NAMALWA (cell line): ENCODE data around the gene SARNP.

Experiments used
- DNase-seq: peaks from one replicate; pipeline ENCODE4 v3.0.0-alpha.2; 2015; ENCODE audit warnings: low spot score

Gene SARNP

GRCh38 chr12:55742719-55743405 is 74.7 kb downstream of the SARNP start, which contains the start of gene GDF11:
Gene GDF11 (plus strand): TSS chr12:55743122. CDS start chr12:55743317, 195 bp downstream.
- peak; percentile 70 for DNase-seq

DNA sequence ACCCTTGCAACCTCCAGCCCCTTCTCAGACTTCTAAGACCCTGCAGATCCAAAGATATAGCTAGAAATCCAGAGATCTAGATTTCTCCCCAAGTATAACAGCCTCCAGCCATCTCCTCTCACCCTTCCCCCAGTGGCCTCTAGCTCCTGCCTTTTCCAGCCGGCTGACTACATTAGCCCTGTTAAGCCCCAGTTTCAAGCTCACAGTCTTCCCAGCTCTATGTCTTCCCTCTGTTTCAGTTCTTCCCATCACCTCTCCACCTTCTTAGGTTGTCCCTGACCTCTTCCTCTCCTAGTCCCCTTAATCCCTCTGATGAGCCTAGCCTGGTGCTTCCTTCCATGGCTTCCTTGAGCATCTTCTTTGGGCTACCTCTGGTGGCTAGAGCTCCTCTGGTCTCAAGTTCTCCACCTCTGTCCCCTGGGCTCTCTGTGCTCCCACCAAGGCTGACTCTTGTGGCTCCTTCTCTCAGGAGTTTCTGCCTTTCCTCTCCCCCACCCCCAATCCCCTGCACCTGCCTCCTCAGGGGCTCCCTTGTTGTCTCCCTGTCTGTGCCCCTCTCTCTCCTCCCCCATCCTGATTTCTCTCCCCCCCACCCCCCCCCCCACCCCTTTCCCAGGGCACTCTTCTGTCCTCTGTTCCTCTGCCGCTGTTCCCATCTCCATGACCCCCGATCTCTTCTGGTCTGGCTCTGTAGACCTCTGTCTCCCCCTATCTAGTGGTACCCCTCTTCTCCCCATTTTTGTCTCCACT is 75.4 kb downstream of the SARNP start:
- no peak for DNase-seq

GRCh38 chr12:55739025-55739378 is 78.5 kb downstream of the SARNP start:
- no peak for DNase-seq

- peak; percentile 95 for DNase-seq
Measured at GRCh38 chr12:55738123-55739024, 79.2 kb downstream of the SARNP start.

DNA sequence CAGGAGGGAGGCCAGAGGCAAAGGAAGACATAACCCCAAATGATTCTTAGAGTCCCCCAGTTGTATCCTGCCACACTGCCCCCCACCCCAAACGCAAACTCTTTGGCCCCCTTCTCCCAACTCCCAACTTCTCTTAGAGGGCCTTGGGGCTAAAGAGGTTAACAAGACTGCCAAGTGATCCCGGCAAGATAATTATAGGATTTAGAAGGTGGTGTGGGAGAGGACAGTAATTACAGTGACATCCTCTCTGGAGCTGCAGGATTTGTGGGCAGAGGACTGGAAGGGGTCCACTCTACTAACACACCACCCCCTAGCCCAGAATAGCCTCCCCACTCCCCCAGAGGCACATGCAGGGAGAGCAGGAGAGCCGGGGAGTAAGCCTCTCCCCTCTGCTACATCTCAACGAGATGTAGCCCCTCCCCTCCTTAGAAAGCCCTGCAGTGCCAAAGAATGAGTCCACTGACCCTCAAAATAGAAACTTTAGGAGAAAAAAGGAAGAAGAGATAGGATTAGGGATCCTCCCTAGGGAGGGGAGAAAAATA is 79.9 kb downstream of the SARNP start:
- DNase-seq, result peak; percentile 53

- DNase-seq, result peak; percentile 65
Measured at GRCh38 chr12:55736780-55737580, 80.5 kb downstream of the SARNP start.

GRCh38 chr12:55736076-55736475 is 81.4 kb downstream of the SARNP start:
- DNase-seq, result no peak

DNA sequence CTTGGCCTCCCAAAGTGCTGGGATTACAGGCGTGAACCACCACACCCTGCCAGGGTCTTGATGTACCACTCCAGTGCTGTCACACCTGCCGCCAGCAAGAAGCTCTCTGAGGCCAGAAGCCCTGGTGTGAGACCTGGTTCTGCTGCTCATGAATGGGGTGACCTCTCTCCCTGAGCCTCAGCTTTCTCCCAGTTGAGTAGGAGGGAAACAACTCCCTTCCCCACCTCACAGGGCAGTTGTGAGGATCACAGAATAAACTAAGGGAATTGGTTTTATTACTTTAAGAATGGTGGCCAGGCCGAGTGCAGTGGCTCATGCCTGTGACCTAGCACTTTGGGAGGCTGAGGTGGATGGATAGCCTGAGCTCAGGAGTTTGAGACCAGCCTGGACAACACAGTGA is 82.9 kb downstream of the SARNP start:
- no peak for DNase-seq

GRCh38 chr12:55733858-55734257 is 83.7 kb downstream of the SARNP start:
- DNase-seq, result no peak

- DNase-seq, result no peak
Measured at GRCh38 chr12:55733021-55733555, 84.4 kb downstream of the SARNP start.

- DNase-seq, result no peak
Measured at GRCh38 chr12:55732288-55732687, 85.2 kb downstream of the SARNP start.

DNA sequence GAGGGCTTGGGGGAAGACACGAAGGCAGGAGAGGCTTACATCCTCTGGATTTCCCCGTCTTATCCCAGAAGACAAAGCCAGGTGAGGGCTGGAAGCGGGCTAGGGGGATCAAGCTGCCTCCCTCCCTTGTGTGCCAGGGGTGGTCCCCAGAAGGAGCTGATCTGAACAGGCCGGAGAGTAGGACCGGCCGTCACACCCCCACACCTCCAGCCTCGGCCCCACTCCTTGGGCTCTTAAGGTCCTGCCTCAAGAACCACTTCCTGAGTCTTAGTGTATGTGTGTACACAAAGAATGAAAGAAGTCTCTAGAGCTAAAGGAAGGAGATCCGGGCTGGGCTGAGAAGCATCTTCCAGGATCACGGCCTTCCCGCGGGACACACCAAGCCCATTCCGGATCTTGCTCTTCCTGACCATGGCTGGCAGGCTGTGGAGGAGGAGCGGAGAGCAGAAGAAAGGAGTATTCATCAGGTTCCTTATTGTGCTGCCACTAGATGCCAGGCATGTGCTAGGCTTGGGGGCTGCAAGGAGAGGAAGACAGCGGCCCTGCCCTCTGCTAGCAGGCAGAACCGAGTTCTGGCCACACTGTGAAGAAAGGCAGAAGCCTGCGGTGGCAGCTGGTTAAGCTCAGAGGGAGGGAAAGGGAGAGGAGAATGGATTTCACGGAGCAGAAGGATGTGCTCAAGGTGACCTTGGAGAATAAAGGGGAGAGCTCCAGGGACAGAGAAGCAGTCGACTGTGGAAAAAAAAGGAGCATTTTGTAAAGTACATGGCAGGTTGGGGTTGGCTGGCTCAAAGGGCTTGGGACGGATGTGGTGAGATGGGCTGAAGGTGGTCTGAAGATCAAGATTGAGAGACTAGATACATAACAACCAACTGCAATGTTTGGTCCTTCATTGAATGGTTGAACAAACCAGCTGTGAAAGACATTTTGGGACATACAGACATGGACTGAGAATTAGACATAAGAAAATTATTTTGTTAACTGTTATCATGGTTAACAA is 87.4 kb downstream of the SARNP start:
- peak; percentile 69 for DNase-seq

DNA sequence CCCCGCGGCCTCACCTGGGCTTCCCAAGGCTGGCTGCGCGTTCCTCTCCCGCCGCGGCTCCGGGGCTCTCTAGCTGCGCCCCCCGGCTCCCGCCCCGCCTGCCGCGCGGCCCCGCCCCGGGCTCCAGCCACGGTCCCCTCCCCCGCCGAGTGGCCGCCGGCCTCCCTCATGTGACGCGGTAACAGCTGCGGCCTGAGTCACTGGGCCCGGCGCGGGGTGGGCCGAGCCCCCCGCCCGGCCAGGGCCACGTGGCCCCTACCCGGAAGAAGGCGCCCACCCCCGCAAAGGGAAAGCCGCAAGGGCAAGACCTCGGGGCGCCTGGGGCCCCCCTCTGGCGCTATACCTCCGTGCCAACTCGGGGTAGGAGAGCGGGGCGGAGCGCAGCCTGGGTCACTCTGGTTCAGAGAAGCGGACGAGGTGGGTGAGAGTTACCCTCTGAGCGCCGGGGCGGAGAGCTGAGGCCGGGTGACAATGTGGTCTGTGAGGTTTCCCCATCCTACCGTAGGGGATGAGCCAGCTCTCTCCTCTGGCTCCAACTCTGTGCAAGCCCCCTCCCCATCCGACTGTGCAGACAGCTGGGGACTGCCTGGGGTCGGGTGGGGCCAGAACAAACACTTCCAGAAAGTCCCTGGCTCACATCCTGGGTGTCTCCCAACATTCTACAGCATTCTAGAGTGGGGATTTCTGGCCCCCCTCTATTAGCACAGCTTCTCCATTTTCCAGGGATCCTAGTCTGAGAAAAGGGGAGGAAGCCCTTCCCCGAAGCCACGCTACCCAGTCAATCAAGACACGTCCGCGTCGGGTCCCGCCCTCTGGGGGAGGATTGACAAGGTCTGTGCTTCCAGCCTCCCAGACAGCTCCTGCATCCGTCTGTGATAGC is 88.3 kb downstream of the SARNP start, which contains the start of gene CD63:
Gene CD63 (minus strand): TSS at position 71 of the 880 bp plus-strand sequence. CDS start 668 bp downstream, outside the sequence.
- DNase-seq, result peak; percentile 74

GRCh38 chr12:55728186-55728938 is 89.2 kb downstream of the SARNP start:
- DNase-seq, result no peak

DNA sequence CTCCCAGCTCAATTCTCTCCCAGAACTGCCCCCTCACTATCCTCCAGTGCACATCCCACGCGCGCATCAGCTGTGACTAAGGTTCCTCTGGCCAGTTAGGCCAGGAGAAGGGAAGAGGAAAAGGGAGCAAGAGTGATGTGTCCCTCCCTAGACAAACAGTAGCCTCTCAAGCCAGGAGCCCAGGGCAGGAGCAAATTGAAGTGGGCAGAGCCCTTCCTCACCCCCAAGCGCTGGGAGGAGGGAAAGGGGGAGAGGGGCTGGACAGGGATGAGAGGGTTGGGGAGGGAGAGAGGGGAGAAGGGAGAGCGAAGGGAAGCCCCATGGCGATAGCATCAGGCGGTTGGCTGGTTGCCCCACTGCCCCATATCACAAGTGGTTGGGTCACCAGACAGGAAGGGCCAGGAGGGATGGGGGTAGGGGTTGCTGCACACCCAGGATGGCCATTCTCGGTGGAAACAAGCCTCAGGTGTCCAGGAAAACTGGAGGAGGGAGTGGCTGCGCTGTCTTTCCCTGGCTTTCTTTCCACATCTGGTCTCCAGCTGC is 89.8 kb downstream of the SARNP start:
- no peak for DNase-seq

DNA sequence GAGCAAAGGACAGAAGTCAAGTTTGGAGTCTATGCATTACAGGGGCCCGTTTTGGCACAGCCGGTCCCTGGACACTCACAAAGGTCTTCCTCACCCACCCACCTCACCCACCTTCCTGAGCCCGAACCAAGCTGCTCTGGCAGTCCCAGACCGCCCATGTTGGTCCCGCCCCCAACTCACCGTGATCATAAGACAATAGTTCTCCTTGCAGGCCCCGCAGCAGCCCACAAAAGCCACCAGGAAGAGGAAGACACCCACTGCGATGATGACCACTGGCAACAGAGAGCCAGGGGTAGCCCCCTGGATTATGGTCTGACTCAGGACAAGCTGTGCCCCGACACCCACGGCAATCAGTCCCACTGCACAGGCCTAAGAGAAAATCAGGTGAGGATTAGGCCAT is 90.6 kb downstream of the SARNP start:
- DNase-seq, result no peak

DNA sequence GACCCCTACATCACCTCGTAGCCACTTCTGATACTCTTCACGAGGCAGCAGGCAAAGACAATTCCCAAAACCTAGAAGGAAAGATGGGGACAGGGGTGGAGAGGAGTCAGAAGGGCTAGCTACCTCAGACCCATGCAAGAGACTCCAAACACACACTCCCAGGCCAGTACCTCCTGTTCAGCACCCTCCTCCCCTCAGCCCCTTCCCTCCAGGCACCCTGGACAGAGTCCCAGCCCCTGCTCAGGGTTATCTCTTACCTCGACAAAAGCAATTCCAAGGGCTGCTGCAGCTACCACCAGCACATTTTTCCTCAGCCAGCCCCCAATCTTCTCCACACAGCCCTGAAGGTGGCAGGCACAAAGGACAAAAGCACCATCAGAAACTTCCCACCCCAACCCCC is 92.0 kb downstream of the SARNP start:
- no peak for DNase-seq

GRCh38 chr12:55724940-55725309 is 92.6 kb downstream of the SARNP start:
- no peak for DNase-seq
